NT2/D1 (cell line): ENCODE data around the gene VCL.

Experiments
- SUZ12 ChIP-seq: IDR thresholded peaks from 2 replicates; pipeline ENCODE4 v1.6.1; 2011; ENCODE audit not compliant: insufficient read length, insufficient read depth; ENCODE audit errors: extremely low read depth
- YY1 ChIP-seq: IDR thresholded peaks from 2 replicates; pipeline ENCODE4 v1.6.1; 2011; ENCODE audit not compliant: insufficient read length, insufficient read depth
- ZNF274 ChIP-seq: IDR thresholded peaks from 2 replicates; pipeline ENCODE4 v1.6.1; 2011; ENCODE audit warnings: mild to moderate bottlenecking, low read depth, low read length

- TF ChIP-seq ZNF274, result no peak
- TF ChIP-seq SUZ12, result no peak
- no peak for TF ChIP-seq YY1
Observed at GRCh38 chr10:74078037-74078436, 80.1 kb downstream of the VCL start.
